ENCODE data around the gene PRKCA.

PRKCA gene

GRCh38 chr17:66632731-66633130 lies 330.3 kb downstream of the PRKCA start:
- DNase-seq (ENCODE audit: insufficient read length, low spot score) (no peak), FAIRE-seq (no peak)

- FAIRE-seq (no peak), DNase-seq (ENCODE audit: insufficient read length, low spot score) (no peak)
Observed at GRCh38 chr17:66633317-66633965, 331.0 kb downstream of the PRKCA start.

GRCh38 chr17:66634193-66634592 lies 331.8 kb downstream of the PRKCA start:
- DNase-seq (ENCODE audit: insufficient read length, low spot score): no peak
- FAIRE-seq: no peak

DNA sequence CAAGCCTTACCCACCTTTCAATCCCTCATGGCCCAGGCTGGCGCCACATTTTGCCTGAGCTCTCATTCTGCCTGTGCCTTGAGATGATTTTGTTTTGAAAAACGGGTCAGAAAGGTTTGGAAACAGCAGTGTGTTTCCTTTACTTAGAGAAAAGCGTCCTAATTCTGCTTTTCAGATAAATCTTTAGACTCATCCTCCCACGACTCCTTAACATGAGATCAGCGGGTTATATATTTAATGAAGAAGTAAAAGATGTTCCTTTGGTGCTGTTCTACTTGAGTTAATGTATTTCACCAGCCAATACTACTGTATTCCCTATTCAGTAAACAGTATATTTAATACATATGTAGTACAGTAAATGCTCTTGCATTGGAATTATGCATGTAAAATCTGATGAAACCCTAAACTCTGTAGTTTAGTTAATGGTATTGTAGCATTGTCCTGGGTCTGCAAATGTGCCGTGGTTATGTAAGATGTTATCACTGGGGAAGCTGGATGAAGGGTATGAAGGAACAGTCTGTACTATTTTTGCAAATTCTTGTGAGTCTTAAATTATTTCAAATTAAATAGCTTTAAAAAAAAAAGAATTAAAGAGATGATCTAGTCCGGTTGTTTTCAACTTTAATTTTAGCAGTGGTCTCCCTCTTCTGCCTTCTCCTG lies 333.1 kb downstream of the PRKCA start:
- FAIRE-seq: no peak
- no peak for DNase-seq (ENCODE audit: insufficient read length, low spot score)

- no peak for DNase-seq (ENCODE audit: insufficient read length, low spot score)
- FAIRE-seq: no peak
Observed at GRCh38 chr17:66636111-66636510, 333.7 kb downstream of the PRKCA start.

GRCh38 chr17:66637491-66637890 lies 335.1 kb downstream of the PRKCA start:
- DNase-seq (ENCODE audit: insufficient read length, low spot score): no peak
- FAIRE-seq: no peak

DNA sequence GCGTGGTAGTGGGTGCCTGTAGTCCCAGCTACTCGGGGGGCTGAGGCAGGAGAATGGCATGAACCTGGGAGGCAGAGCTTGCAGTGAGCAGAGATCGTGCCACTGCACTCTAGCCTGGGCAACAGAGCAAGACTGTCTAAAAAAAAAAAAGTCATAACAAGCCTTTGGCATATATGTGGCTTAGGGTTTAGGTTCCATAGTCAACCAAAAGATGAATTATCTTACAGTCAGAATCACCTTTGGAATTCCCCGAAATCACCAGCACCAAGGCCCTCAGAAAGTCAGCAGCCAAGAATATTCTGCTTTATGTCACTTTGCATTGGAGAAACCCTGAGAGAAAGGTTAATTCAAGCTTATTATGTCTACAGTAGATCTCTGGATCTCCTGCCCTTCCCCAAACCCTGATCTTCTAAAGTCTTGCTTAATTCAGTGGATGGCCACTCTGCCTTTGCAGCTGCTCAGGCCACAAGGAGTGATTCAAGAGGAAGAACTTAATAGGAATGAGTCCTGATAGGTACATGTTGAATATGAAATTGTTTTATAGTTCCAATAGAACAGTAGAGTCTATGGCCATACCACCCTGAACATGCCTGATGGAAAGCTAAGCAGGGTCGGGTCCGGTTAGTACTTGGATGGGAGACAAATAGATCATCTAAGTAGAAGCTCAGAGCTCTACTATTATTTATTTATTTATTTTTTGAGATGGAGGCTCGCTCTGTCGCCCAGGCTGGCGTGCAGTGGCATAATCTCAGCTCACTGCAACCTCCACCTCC lies 336.5 kb downstream of the PRKCA start:
- FAIRE-seq (no peak), DNase-seq (ENCODE audit: insufficient read length, low spot score) (no peak)

GRCh38 chr17:66643815-66644710 lies 341.6 kb downstream of the PRKCA start:
- FAIRE-seq: no peak
- no peak for DNase-seq (ENCODE audit: insufficient read length, low spot score)

- FAIRE-seq: no peak
- no peak for DNase-seq (ENCODE audit: insufficient read length, low spot score)
Observed at GRCh38 chr17:66645259-66645658, 342.8 kb downstream of the PRKCA start.

DNA sequence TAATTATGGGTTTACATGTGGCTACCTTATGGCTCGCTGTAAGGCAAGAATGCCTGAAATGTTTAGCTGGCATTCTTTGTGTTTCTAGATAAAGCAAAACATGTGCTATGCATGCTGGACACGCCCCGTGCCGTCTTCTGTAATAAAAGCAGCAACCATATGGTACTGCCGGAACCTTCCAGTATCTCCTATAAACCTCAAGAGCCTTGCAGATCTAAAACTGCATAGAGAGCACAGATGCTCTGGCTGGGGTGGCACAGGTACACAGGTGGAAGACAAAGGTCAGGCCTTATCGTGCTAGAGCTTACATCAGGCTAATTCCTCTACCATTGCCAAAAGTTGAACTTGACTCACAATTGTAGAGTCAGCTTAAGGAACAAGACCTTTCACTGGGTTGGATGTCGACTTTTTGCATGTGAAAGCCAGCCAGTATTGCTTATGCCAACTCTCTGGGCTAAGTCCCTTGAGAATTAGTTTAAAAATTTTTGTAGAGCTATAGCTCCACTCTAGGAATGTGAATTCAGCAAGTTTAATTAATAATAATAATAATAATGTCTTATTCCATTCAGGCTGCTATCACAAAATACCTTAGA lies 345.1 kb downstream of the PRKCA start:
- FAIRE-seq: no peak
- DNase-seq (ENCODE audit: insufficient read length, low spot score): no peak

- no peak for FAIRE-seq
- DNase-seq (ENCODE audit: insufficient read length, low spot score): no peak
Observed at GRCh38 chr17:66649818-66650543, 347.6 kb downstream of the PRKCA start.

DNA sequence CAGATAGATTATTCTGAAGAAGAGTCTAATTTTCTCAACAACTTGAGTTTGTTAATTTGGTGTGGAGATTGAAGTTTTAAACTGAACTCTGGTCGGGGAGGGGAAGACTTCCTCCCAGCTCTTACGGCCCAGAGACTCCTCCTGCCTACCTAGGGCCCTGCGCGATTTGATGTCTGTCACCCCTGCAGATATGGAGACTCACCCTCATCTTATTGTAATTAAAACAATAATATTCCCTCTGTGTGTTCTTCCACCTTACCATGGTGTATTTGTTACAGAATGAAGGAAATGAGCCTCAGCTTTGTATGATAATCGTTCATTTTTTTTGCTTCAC lies 348.1 kb downstream of the PRKCA start:
- FAIRE-seq: no peak
- no peak for DNase-seq (ENCODE audit: insufficient read length, low spot score)

GRCh38 chr17:66652840-66653507 lies 350.6 kb downstream of the PRKCA start:
- no peak for FAIRE-seq
- no peak for DNase-seq (ENCODE audit: insufficient read length, low spot score)

DNA sequence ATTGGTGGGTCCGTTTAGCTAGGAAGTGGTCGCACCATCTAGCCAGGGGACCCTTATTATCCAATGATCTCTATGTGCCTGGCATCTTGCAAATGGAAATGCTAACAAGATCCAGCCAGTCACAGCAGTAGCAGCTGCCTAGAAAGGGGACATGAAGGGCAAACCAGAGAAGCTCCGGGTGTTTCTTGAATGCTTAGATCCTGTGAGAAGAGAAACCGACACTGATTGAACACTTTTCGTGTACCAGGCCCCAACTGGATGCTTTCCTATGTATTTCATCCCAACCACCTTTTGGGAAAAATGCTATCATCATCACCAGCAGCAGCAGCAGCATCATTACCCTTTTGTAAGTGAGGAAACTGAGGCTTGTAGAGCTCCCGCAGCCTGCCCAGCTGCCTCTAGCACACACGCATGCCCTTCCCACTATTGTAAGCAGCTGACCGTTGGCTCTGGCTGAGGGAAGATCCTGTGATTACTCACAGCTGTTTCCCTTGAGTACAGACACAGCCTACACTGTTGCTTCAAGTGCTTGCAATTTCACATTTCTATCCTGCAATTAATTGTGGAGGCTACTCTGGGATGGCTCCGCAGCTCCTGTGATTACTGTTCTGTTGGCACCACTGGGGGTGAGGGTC lies 351.8 kb downstream of the PRKCA start:
- FAIRE-seq (no peak), DNase-seq (ENCODE audit: insufficient read length, low spot score) (no peak)

DNA sequence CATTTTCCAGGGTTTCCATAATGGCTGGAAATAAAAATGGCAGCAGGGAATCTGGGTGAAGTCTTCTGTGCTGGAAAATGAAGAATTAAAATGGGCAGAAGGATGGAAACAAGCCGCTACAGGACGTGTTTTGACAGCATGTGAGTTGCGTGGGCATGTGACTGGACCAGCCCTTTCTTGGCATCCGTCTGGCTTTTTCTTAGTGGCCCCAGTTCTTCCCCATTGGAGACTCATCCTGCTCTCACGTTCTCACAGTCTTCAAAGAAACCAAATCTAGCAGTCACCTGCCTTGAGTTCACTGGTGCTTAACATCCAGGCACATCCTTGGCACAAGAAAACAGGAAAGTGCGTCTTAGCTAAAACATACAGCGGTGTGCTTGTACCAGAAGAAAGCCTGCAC lies 352.4 kb downstream of the PRKCA start:
- DNase-seq (ENCODE audit: insufficient read length, low spot score): no peak
- no peak for FAIRE-seq

- no peak for DNase-seq (ENCODE audit: insufficient read length, low spot score)
- FAIRE-seq: no peak
Observed at GRCh38 chr17:66655461-66655860, 353.0 kb downstream of the PRKCA start.

DNA sequence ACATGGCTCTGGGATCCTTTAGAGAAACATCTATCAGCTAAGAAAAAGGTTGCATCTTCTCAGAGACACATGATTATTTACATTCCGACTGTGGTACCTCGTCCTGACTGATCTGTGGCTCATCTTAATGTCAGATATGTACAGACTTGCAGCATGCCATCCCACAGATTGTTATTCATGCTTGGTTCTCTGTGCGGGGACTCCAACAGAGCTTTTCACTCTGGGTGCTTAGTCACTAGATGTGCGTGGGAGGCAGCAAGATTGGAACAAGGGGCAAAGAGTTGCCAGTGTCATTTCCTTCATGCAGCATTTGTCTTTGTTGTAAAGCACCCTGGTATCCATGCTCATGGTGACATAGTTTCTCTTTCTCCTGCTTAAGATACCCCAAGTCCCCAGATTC lies 353.4 kb downstream of the PRKCA start:
- no peak for DNase-seq (ENCODE audit: insufficient read length, low spot score)
- FAIRE-seq: no peak

- peak; percentile 4 for FAIRE-seq
Observed at GRCh38 chr17:66661411-66662256, 359.2 kb downstream of the PRKCA start.

More at GRCh38 chr17:66661411-66662256, 359.2 kb downstream of the PRKCA start:
- no peak for DNase-seq (ENCODE audit: insufficient read length, low spot score)
